IPS-NIHi11 (cell line): ENCODE results near the gene SNX13.
"Not testable (repeated sequence)": the region's sequence is repeated elsewhere in the genome, so short reads cannot be mapped to it uniquely, and the experiment has no call there.

Source experiments
- DNase-seq: peaks from one replicate; pipeline ENCODE4 v3.0.0; 2012; ENCODE audit warnings: mixed read lengths, low spot score

SNX13 gene

DNA sequence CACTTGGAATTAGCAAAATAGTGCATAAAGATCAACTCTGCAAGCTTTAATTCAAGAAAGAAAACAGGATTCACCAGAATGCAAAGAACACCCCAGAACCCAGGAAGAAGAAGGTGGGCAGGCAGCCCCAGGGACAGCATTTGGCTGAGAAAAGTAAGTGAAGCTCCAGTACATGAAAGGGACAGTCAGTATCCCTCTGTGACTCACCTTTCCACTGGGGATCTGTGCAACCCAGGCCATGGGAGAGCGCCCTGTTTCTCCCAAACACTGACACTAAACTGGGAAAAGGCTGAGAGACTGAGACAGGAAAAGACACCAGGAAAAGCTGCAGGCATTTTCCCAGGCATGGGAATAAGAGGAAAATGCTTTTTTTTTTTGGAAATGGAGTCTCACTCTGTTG lies 28.2 kb downstream of the SNX13 start:
- DNase-seq: no peak

GRCh38 chr7:17910377-17910776 lies 29.9 kb downstream of the SNX13 start:
- DNase-seq: no peak

GRCh38 chr7:17909310-17909709 lies 31.0 kb downstream of the SNX13 start:
- not testable (repeated sequence) for DNase-seq

DNA sequence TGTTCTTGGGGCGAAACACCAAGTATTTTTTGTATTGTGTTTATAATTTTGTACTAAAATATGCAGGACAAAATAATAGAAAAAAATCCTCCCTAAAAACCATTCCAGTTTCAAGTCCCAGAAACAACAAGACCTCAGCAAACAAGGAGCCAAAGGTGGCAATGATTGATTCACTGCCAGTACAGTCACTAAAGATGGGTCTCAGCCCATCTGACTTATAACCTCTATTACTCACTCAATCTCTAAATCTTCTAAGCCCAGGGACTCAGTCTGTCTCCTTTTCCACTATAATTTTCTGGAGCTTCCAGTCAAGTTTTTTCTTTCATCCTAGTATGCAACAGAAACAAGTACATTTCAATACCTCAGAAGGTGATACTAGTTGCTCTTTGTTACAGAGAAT lies 33.3 kb downstream of the SNX13 start:
- DNase-seq: no peak

DNA sequence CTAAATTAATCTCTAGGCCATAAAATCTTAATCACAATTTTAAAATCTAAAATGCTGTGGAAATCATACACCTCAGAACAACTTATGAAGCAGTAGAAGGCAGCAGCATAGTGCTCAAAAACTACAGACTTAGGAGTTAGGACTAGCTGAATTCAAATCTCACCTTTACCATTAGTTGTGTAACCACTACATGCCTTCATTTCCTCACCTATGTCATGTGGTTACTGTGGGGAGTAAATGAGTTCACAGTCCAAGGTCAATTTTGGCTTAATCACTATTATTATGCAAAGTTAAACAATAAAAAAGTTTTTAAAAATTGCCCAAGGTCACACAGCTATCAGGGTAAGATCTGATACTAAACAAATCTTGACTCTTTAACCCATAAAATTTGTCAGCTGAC lies 37.0 kb downstream of the SNX13 start:
- DNase-seq: no peak

DNA sequence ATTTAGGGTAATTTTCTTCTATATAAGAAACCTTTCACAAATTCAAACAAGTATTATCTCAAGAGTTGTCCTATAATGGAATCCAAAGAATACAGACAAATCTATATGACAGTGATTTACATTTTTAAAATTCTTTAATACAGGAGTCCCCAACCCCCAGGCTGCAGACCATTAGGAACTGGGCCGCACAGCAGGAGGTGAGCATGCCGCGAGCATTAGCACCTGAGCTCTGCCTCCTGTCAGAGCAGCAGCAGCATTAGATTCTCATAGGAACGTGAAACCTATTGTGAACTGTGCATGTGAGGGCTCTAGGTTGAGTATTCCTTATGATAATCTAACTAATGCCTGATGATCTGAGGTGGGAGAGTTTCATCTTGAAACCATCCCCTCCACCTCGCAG lies 37.7 kb downstream of the SNX13 start:
- no peak for DNase-seq

DNA sequence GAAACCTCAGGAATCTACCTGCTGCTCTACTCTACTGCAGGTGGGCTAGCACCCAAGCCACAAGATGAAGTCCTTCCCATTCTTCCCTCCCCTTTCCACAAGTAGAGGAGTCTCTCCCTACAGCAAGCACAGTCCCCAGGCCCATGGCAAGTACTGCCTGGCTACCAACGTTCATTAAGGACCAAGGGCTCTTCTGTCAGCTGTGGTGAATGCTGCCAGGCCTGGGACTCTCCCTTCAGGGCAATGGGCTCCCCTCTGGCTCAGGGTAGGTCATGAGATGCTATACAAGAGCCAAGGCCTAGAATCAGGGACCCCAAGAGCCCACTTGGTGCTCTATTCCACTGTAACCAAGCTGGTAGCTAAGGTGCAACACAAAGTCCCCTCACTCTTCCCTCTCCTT lies 39.8 kb downstream of the SNX13 start:
- DNase-seq: no peak

DNA sequence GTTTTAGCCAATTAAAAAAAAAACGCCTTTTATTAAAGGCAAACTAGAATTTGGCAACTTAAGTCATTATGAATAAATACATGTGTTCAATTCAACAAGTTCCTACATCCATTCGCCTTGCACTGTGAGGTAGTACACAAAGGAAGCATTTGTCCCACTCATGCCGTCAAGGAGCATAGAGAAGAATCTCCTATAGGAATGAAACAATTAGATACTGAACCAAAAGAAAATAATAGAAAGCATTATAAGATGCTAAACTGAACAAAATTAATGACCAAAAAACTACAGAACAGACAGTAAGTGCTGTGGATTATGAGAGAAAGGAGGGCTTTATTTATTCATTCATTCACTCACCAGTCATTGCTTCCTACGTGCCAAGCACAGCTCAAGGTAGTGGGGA lies 42.2 kb downstream of the SNX13 start:
- DNase-seq: no peak

- DNase-seq: no peak
These were observed 53.0 kb downstream of the SNX13 start for GRCh38 chr7:17887286-17887685.

DNA sequence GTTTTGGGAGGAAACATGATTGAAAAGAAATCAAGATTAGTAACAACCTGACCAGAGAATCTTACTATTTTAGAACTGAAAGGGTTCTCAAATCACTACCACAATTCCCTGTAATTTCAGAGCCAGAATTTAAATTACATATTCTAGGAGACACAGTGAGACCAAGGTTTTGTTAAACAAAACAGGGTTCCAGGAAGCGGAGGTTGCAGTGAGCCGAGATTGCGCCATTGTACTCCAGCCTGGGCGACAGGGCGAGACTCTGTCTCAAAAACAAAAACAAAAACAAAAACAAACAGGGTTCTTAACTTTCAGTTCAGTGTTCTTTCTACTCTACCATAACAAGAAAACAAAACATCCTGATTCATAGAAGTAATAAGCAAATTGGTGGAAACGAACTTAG lies 57.6 kb downstream of the SNX13 start:
- DNase-seq: no peak

- DNase-seq: no peak
These were observed 61.1 kb downstream of the SNX13 start for GRCh38 chr7:17879075-17879661.

GRCh38 chr7:17878627-17879026 lies 61.7 kb downstream of the SNX13 start:
- no peak for DNase-seq

DNA sequence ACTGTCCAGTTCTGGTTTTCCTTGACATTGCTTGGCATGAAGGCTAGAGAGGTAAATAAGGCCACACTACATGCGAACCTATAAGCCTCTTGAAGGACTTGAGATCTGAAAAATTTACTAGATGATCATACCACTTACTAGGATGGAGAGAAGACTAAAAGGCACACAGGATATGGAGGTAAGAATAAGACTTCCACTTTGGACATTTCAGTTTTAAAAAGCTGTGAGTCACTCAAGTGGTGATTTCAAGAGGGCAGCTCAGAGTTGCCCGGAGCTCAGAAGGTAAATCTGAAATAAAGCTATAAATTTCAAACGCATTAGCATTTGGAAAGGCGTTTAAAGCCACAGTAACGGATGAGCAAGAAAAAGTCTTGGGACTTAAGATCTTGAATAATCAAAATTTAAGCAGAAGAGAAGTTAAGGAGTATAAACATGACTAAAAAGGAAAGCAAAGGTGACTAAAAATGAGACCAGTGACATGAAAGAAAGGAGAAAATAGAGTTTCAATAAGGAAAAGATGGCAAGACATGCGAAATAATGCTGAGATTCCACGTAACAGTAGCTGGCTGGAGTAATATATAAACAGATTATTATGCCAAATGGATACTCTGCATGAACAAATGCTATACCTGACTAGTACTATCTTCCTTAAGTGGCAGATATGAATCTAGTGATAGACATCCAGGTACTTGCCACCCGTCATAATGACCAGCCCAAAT lies 68.3 kb downstream of the SNX13 start:
- DNase-seq: no peak

- no peak for DNase-seq
These were observed 69.9 kb downstream of the SNX13 start for GRCh38 chr7:17870406-17870805.

- DNase-seq: no peak
These were observed 76.5 kb downstream of the SNX13 start for GRCh38 chr7:17863809-17864143.

DNA sequence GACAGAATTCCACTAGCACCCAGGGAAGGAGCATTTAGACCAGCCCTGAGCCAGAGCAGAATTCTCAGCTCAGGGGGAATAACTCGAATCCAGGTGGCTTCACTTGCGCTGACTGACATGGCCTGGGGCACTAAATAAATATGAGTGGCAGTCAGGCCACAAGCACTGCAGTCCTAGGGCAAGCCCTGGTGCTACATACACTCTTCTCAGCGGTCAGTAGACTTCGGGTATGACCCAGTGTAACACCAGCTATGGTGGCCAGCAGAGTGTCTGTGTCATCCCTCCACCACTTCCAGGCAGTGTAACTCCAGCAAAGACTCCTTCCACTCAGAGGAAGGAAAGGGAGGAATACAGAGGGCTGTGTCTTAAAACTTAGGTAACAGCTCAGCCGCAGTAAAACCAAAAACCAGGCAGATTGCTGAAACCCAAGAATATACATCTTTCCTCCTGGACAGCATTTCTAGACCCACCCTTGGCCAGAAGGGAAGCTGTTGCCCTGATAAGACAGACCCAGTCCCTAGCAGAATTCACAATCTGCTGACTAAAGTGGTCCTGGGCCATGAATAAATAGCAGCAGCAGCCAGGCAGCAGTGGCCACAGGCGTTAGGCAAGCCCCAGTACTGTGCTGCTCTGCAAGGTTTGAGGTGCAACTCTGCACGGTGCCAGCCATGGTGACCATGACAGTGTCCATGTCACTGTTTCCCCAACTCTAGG lies 77.0 kb downstream of the SNX13 start:
- DNase-seq: no peak

DNA sequence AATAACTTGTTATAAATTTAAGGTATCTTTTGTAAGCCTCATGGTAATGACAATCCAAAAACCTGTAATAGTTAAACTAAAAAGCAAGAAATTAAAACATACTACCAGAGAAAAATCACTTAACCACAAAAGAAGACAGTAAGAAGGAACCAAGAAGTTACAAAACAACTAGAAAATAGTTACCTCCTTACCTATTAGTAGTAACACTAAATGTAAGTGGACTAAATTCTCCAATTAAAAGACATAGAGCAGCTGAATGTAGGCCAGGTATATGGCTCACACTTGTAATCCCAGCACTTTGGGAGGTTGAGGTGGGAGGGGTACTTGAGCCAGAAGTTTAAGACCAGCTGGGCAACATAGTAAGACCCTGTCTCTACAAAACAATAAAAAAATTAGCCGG lies 84.0 kb downstream of the SNX13 start:
- DNase-seq: no peak

GRCh38 chr7:17855202-17855601 lies 85.1 kb downstream of the SNX13 start:
- DNase-seq: no peak

- no peak for DNase-seq
These were observed 85.8 kb downstream of the SNX13 start for GRCh38 chr7:17854261-17855047.

GRCh38 chr7:17852361-17852760 lies 87.9 kb downstream of the SNX13 start:
- no peak for DNase-seq

GRCh38 chr7:17849504-17849903 lies 90.8 kb downstream of the SNX13 start:
- DNase-seq: no peak

DNA sequence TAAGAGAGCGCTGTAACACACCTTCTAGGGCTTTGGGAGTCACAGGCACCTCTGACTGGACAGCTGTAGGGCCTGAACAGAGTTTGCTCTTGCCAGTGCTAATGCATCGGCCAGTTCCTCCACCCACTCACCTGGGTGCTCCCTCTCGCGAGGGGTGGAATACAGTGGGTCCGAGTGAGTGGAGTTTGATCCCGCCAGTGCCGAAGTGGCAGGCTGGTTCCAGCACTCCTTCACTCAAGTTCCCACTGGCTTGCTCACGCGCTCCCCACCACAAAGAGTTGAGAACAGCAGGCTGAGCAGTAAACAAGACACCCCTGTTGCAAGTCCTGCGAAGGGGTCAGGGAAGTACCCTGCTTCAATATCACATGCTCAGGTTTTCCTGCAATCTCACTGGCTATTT lies 91.8 kb downstream of the SNX13 start:
- no peak for DNase-seq

DNA sequence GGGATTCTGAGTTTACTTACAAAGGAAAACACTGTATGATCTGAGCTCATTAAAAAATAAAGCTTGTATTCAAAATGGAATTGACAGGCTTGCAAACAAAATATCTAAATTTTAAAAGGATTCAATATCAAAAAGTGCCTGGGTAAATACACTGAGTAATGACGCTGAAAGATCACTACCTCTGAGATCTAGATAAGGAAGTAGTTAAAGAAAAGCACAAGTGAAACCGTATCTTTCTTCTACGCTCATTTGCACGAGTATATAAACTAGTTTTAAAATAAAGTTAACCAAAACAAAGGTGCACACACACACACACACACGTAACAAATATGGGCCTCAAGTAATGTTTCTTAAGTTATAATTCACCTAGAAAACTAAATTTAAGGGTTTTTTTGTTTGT lies 93.4 kb downstream of the SNX13 start:
- no peak for DNase-seq
